OCI-LY1 (cell line): ENCODE results near the gene LYVE1.

Source experiments
- EZH2 ChIP-seq: fragments of 200-600 bp; sonication (generic), shearing (Covaris generic); IDR thresholded peaks from 2 replicates; pipeline ENCODE4 v1.8.0; 2017; ENCODE audit warnings: borderline replicate concordance, mixed run types, mild to moderate bottlenecking, antibody characterized with exemption, low read length, moderate library complexity, mixed read lengths
- TF ChIP-seq, protein P1 (sequence below): fragments of 200-600 bp; sonication (generic), shearing (Covaris generic); IDR thresholded peaks from 2 replicates; pipeline ENCODE4 v1.5.1; 2017; ENCODE audit warnings: mild to moderate bottlenecking, antibody characterized with exemption, low read length, moderate library complexity, mixed read lengths

- TF ChIP-seq EZH2 = no peak
- TF ChIP-seq, protein P1, sequence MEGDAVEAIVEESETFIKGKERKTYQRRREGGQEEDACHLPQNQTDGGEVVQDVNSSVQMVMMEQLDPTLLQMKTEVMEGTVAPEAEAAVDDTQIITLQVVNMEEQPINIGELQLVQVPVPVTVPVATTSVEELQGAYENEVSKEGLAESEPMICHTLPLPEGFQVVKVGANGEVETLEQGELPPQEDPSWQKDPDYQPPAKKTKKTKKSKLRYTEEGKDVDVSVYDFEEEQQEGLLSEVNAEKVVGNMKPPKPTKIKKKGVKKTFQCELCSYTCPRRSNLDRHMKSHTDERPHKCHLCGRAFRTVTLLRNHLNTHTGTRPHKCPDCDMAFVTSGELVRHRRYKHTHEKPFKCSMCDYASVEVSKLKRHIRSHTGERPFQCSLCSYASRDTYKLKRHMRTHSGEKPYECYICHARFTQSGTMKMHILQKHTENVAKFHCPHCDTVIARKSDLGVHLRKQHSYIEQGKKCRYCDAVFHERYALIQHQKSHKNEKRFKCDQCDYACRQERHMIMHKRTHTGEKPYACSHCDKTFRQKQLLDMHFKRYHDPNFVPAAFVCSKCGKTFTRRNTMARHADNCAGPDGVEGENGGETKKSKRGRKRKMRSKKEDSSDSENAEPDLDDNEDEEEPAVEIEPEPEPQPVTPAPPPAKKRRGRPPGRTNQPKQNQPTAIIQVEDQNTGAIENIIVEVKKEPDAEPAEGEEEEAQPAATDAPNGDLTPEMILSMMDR = no peak
Measured at GRCh38 chr11:10609636-10610035, 41.2 kb upstream of the LYVE1 start.
